Mesothelial cell of epicardium (in vitro differentiated cells): Measurements from ENCODE around the gene TDRD9. TPM values are rescaled to one million over a fixed set of nuclear protein-coding genes. Genes with fewer than 3 reads are reported as not detected.
"Not testable (repeated sequence)": the region's sequence is repeated elsewhere in the genome, so short reads cannot be mapped to it uniquely, and the experiment has no call there.

ENCODE experiments used
- DNase-seq, 2 experiments: peaks; one replicate each; pipeline ENCODE4 v3.0.0; 2021; ENCODE audit warnings: low spot score in 2 of 2; ENCODE audit not compliant: unreplicated experiment in 2 of 2
- H3K27ac Mint-ChIP-seq: 2 replicates; pipeline ENCODE4 v1.8.0; 2021; ENCODE audit warnings: mixed read lengths
- H3K27me3 Mint-ChIP-seq: 2 replicates; pipeline ENCODE4 v1.8.0; 2021; ENCODE audit warnings: low read depth, mixed read lengths
- H3K36me3 Mint-ChIP-seq: 2 replicates; pipeline ENCODE4 v1.8.0; 2021; ENCODE audit warnings: mixed read lengths
- H3K4me1 Mint-ChIP-seq: 2 replicates; pipeline ENCODE4 v1.8.0; 2021; ENCODE audit warnings: mixed read lengths
- H3K4me3 Mint-ChIP-seq: 2 replicates; pipeline ENCODE4 v1.8.0; 2021; ENCODE audit warnings: mild to moderate bottlenecking, moderate library complexity, mixed read lengths
- H3K9me3 Mint-ChIP-seq: 2 replicates; pipeline ENCODE4 v1.8.0; 2021; ENCODE audit warnings: mixed read lengths
- total RNA-seq: library from RNA; stranded (reverse); gene quantifications from 3 replicates; pipeline ENCODE4 v1.2.1, GENCODE V29; 2021
- TF ChIP-seq, protein P1 (sequence below): fragments of 200-600 bp; sonication (generic); IDR thresholded peaks from one replicate; pipeline ENCODE4 v1.5.0; 2021; ENCODE audit warnings: antibody characterized with exemption; ENCODE audit not compliant: unreplicated experiment

TDRD9 gene
- total RNA-seq, 1 donor from 2014 or later, result not detected

DNA sequence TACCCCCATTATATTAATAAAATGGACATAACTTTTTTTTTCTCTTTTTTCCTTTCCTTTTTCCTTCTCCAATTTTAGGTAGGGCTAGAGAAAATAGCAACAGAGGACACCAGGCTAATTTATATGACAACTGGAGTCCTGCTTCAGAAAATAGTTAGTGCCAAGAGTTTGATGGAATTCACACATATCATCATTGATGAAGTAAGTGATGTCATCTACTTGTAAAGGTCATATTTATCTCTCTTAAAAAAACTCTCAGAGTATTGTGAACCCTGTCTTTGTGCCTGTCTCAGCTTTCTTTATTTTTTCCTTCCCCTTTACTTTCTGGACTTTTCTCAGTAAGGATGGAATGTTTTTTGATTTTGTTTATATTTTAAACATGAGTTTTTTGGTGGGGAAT lies 38.4 kb downstream of the TDRD9 start:
- no peak overlapping the region for H3K27ac Mint-ChIP-seq
- no peaks in the 10 kb centered on the region for H3K36me3 Mint-ChIP-seq
- no peaks in the 10 kb centered on the region for H3K9me3 Mint-ChIP-seq
- no peaks in the 10 kb centered on the region for H3K4me1 Mint-ChIP-seq
- H3K4me3 Mint-ChIP-seq, result no peak overlapping the region
- H3K27me3 Mint-ChIP-seq, result peaks cover 14% of the 10 kb centered on the region
- TF ChIP-seq, protein P1, sequence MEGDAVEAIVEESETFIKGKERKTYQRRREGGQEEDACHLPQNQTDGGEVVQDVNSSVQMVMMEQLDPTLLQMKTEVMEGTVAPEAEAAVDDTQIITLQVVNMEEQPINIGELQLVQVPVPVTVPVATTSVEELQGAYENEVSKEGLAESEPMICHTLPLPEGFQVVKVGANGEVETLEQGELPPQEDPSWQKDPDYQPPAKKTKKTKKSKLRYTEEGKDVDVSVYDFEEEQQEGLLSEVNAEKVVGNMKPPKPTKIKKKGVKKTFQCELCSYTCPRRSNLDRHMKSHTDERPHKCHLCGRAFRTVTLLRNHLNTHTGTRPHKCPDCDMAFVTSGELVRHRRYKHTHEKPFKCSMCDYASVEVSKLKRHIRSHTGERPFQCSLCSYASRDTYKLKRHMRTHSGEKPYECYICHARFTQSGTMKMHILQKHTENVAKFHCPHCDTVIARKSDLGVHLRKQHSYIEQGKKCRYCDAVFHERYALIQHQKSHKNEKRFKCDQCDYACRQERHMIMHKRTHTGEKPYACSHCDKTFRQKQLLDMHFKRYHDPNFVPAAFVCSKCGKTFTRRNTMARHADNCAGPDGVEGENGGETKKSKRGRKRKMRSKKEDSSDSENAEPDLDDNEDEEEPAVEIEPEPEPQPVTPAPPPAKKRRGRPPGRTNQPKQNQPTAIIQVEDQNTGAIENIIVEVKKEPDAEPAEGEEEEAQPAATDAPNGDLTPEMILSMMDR, result no peak
- no peak for DNase-seq

DNA sequence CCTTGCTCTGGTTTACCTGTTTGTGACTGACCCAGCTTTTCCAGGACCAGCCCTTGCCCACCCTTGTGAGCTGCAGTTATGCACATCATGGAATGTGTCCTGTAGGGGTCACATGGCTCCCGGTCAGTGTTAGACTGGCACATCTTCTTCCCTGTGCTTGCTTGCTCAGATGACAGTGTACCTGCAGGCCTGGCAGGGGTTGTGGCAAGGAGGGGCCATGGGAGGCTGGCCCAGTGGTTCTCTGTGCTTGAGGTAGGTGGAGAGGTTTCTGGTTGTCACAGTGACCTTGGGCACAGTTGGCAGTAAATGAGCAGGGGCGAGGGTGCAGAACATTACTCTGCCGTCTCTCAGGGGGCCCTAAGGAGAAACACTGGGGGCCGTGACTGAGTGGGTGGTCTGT lies 41.7 kb downstream of the TDRD9 start:
- Mint-ChIP-seq H3K27ac (no peak overlapping the region), H3K9me3 (no peaks in the 10 kb centered on the region), H3K27me3 (peaks cover 10% of the 10 kb centered on the region), H3K4me3 (no peak overlapping the region), H3K36me3 (no peaks in the 10 kb centered on the region), H3K4me1 (no peaks in the 10 kb centered on the region)
- TF ChIP-seq, protein P1, result no peak
- no peak for DNase-seq

DNA sequence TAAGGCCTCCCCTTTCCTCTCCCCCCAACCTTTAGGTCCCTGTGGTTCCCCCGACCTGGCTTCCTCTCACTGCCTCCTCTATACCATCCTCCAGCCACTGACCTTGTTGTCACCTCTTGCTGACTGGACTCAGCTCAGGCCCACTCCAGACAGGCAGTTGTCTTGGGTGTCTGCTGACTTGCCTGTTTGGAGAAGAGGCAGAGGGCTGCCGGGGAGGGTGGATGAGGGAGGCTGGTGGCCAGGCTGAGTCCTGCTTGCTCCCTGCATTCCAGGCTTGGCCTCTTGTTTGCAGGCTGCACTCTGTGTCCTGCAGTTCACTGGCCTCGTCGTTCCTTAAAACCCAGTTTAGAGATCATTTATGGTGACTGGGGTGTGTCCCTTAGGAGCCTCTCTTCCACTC lies 45.1 kb downstream of the TDRD9 start:
- Mint-ChIP-seq H3K9me3 (peaks cover 9% of the 10 kb centered on the region), H3K36me3 (no peaks in the 10 kb centered on the region), H3K4me3 (no peak overlapping the region), H3K27ac (no peak overlapping the region), H3K27me3 (peaks cover 3% of the 10 kb centered on the region), H3K4me1 (no peaks in the 10 kb centered on the region)
- TF ChIP-seq, protein P1, result no peak
- DNase-seq, result no peak

DNA sequence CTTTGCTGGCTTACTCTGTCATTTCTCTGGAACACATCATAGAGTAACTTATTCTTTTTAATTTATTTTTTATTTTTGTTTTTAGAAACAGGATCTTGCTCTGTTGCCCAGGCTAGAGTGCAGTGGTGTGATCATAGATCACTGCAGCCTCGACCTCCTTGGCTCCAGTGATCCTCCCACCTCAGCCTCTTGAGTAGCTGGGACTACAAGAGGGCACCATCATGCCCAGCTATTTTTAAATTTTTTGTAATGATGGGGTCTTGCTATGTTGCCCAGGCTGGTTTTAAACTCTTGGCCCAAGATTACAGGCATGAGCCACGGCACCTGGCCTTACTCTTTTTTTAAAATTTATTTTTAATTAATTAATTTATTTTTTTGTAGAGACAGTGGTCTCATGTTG lies 46.3 kb downstream of the TDRD9 start:
- Mint-ChIP-seq H3K27ac (no peak overlapping the region), H3K9me3 (peaks cover 15% of the 10 kb centered on the region), H3K4me3 (no peak overlapping the region), H3K4me1 (no peaks in the 10 kb centered on the region), H3K27me3 (no peaks in the 10 kb centered on the region), H3K36me3 (no peaks in the 10 kb centered on the region)
- DNase-seq, result no peak
- TF ChIP-seq, protein P1, result no peak

DNA sequence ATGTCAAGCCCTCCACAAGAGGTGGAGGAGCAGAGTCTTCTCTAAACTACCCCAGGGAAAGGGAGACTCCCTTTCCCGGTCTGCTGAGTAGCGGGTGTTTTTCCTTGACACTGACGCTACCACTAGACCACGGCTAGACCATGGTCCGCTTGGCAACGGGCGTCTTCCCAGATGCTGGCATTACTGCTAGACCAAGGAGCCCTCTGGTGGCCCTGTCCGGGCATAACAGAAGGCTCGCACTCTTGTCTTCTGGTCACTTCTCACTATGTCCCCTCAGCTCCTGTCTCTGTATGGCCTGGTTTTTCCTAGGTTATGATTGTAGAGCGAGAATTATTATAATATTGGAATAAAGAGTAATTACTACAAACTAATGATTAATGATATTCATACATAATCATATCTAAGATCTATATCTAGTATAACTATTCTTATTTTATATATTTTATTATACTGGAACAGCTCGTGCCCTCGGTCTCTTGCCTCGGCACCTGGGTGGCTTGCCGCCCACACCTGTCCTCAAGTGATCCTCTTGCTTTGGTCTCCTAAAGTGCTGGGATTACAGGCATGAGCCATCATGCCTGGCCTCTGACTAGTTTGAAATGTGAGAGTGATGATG lies 52.5 kb downstream of the TDRD9 start:
- H3K36me3 Mint-ChIP-seq, H3K4me3 Mint-ChIP-seq, DNase-seq, H3K27ac Mint-ChIP-seq, H3K4me1 Mint-ChIP-seq: not testable (repeated sequence)
- Mint-ChIP-seq H3K27me3 (peaks cover 16% of the 10 kb centered on the region), H3K9me3 (peaks cover 31% of the 10 kb centered on the region)

DNA sequence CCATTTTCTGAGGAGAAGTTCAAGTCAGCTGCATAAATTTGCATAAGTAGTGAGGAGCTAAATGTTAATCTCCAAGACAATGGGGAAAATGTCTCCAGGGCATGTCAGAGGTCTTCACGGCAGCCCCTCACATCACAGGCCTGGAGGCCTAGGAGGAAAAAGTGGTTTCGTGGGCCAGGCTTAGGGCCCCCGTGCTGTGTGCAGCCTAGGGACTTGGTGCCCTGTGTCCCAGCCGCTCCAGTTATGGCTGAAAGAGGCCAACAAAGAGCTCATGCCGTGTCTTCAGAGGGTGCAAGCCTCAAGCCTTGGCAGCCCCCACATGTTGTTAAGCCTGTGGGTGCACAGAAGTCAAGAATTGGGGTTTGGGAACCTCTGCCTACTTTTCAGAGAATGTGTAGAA lies 55.9 kb downstream of the TDRD9 start:
- Mint-ChIP-seq H3K27me3 (peaks cover 19% of the 10 kb centered on the region), H3K36me3 (no peaks in the 10 kb centered on the region), H3K27ac (no peak overlapping the region), H3K4me3 (no peak overlapping the region), H3K4me1 (no peaks in the 10 kb centered on the region), H3K9me3 (peaks cover 31% of the 10 kb centered on the region)
- TF ChIP-seq, protein P1, result no peak
- DNase-seq, result no peak
